GM18873 (cell line): ENCODE data around the gene PTPRT.

ENCODE experiments used
- ATAC-seq: cut with Tn5 transposase; IDR thresholded peaks from one replicate; pipeline ENCODE4 v1.9.1; 2021; ENCODE audit warnings: mild to moderate bottlenecking, moderate library complexity, moderate number of reproducible peaks; ENCODE audit not compliant: unreplicated experiment, low FRiP score

PTPRT gene

GRCh38 chr20:43189554-43190331 is at the start of gene PTPRT:
Gene PTPRT, minus strand, starts transcription at chr20:43189906. Its CDS starts 173 bp downstream, at chr20:43189733.
- no peak for ATAC-seq

- ATAC-seq: no peak
These were observed 49.1 kb upstream of the PTPRT start for GRCh38 chr20:43238833-43239232.

- no peak for ATAC-seq
These were observed 48.6 kb upstream of the PTPRT start for GRCh38 chr20:43238266-43238665.

GRCh38 chr20:43237651-43238168 is 48.0 kb upstream of the PTPRT start:
- no peak for ATAC-seq

- ATAC-seq: no peak
These were observed 46.3 kb upstream of the PTPRT start for GRCh38 chr20:43235998-43236397.

GRCh38 chr20:43231829-43232228 is 42.1 kb upstream of the PTPRT start:
- ATAC-seq: no peak

GRCh38 chr20:43229696-43230095 is 40.0 kb upstream of the PTPRT start:
- ATAC-seq: no peak

GRCh38 chr20:43220612-43221011 is 30.9 kb upstream of the PTPRT start:
- no peak for ATAC-seq

GRCh38 chr20:43210901-43211300 is 21.2 kb upstream of the PTPRT start:
- ATAC-seq: no peak

- ATAC-seq: no peak
These were observed 20.1 kb upstream of the PTPRT start for GRCh38 chr20:43209831-43210230.

- ATAC-seq: no peak
These were observed 16.0 kb upstream of the PTPRT start for GRCh38 chr20:43205699-43206098.

GRCh38 chr20:43202100-43202499 is 12.4 kb upstream of the PTPRT start:
- no peak for ATAC-seq

GRCh38 chr20:43198607-43199006 is 8.9 kb upstream of the PTPRT start:
- ATAC-seq: no peak

- ATAC-seq: no peak
These were observed 6.5 kb upstream of the PTPRT start for GRCh38 chr20:43196243-43196642.

- no peak for ATAC-seq
These were observed 4.4 kb upstream of the PTPRT start for GRCh38 chr20:43194137-43194536.

GRCh38 chr20:43193443-43193842 is 3.7 kb upstream of the PTPRT start:
- no peak for ATAC-seq

- ATAC-seq: no peak
These were observed 2.5 kb upstream of the PTPRT start for GRCh38 chr20:43191946-43192863.

GRCh38 chr20:43191143-43191542 is 1.4 kb upstream of the PTPRT start:
- no peak for ATAC-seq

GRCh38 chr20:43190332-43190953 is 737 bp upstream of the PTPRT start:
- ATAC-seq: no peak

GRCh38 chr20:43188861-43189553 is 699 bp downstream of the PTPRT start:
- no peak for ATAC-seq
